ENCODE data around the gene SLC35F3.

SLC35F3 gene

DNA sequence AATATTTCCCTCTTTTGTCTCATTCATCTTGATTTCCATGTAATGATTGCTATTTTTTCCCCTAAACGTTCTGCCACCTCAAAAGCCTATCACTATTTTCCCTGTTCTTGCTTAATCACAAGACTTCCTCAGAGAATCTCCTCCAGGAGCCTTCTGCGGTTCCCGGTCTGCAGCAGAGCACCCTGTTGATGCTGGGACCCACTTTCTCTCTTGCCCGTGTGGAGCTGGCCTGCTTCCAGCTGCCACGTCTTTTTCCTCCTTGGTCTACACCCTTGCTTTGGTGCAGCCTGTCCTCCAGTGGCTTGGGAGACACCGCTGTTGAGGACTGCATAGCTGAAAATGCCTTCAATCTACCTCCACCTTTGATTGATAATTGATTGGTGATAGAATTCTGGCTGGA, 398.8 kb downstream of the SLC35F3 start:
- no peak for TF ChIP-seq JUND (IDR thresholded peaks at IDR 0.05; ENCODE audit: low read depth)
- DNase-seq (ENCODE audit: low read depth in 1 of 2, low spot score in 1 of 2), result no peak
- in situ Hi-C loops (cut with HindIII; ENCODE audit: low pct_unique_long_range_greater_than_20kb, low sequenced_read_pairs), result no loop called here

DNA sequence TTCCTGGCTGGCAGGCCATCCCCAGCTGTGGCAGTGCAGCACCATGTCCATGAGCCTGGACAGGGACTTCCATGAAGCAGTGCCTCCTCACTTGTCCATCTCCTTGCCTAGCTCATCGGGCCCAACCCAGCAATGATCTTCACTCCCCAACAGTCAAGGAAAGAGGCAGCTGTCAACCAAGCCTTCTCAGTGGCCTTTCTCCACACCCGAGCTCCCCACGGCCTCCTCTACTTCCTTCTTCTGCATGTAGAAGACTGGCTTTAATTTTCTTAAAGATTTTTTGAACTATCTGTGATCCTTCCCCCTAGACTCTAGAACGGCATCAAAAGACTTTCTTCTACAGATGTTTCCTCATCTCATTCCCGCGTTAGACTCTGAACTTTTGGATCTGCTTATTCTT, 403.2 kb downstream of the SLC35F3 start:
- DNase-seq (ENCODE audit: low read depth in 1 of 2, low spot score in 1 of 2), result no peak
- no peak for TF ChIP-seq JUND (IDR thresholded peaks at IDR 0.05; ENCODE audit: low read depth)
- in situ Hi-C loops (cut with HindIII; ENCODE audit: low pct_unique_long_range_greater_than_20kb, low sequenced_read_pairs), result no loop called here

- DNase-seq (ENCODE audit: low read depth in 1 of 2, low spot score in 1 of 2), result peak in 1 of 2 experiments; percentile 14
- in situ Hi-C loops (cut with HindIII; ENCODE audit: low pct_unique_long_range_greater_than_20kb, low sequenced_read_pairs), result no loop called here
These were observed 404.7 kb downstream of the SLC35F3 start for GRCh38 chr1:234309243-234309597.

DNA sequence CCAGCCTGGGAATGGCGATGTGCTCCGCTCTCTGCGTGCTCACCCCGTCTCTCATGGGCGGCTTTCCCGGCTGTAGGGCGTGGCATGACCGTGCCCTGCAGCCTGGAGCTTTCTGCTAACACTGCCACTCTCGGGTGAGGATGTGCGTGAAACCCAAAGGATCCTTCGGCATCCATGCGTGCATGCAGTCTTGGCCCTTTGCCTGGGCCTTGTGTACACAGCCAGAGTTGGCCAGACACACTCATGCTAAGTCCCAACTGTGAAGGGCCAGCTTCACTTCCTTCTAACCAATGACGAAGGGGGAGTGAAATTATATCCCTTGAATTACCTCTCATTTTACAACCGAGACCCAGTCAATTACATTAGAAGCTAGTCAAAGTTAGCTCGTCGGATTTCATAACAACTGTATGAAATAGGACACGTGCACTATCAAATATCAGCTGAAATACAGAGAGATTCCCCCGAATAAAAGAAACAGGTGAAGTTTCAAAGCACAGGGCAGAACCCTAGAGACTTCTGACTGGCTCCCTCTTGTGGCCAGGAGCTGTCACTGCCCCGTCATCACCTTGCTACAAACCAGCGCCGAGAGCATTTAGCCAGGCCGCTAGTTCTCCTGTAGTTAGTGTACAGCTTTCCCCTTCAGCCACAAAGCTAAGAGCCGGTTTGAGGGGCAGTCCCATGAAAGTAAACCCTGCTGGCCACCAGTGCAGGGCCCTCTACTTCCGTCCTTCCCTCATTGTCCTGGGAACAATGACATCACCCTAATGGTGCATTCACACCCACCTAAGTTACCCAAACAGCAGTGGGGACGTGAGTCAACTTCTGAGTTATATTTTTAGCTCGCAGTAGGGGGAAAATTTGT, 405.4 kb downstream of the SLC35F3 start:
- no peak for TF ChIP-seq JUND (IDR thresholded peaks at IDR 0.05; ENCODE audit: low read depth)
- in situ Hi-C loops (cut with HindIII; ENCODE audit: low pct_unique_long_range_greater_than_20kb, low sequenced_read_pairs), result no loop called here
- DNase-seq (ENCODE audit: low read depth in 1 of 2, low spot score in 1 of 2), result peak; percentile 76 to 85

More at GRCh38 chr1:234309243-234309597, 404.7 kb downstream of the SLC35F3 start:
- TF ChIP-seq JUND (IDR thresholded peaks at IDR 0.05; ENCODE audit: low read depth), result no peak

DNA sequence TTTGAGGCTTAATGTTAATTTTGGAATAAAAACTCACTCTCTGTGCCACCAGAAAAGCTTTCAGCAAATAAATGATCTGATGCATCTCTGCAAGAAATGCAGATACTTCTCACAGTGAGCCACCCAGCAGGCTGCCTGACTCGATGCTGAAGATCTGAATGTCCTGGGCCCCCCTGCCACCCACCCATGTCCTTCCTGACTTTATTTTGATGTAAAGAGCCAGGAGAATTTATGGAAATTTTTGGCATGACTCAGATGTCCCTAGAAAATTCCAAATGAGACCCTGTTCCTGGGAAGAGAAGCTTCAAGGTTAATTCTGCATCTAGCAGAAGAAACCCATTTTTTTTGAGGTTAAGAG, 406.0 kb downstream of the SLC35F3 start:
- in situ Hi-C loops (cut with HindIII; ENCODE audit: low pct_unique_long_range_greater_than_20kb, low sequenced_read_pairs), result no loop called here
- TF ChIP-seq JUND (IDR thresholded peaks at IDR 0.05; ENCODE audit: low read depth), result no peak

GRCh38 chr1:234311414-234311813, 406.9 kb downstream of the SLC35F3 start:
- in situ Hi-C loops (cut with HindIII; ENCODE audit: low pct_unique_long_range_greater_than_20kb, low sequenced_read_pairs), result no loop called here
- no peak for TF ChIP-seq JUND (IDR thresholded peaks at IDR 0.05; ENCODE audit: low read depth)
- DNase-seq (ENCODE audit: low read depth in 1 of 2, low spot score in 1 of 2), result no peak

More for the DNA sequence above, 406.0 kb downstream of the SLC35F3 start:
- no peak for DNase-seq (ENCODE audit: low read depth in 1 of 2, low spot score in 1 of 2)

GRCh38 chr1:234313171-234313570, 408.7 kb downstream of the SLC35F3 start:
- in situ Hi-C loops (cut with HindIII; ENCODE audit: low pct_unique_long_range_greater_than_20kb, low sequenced_read_pairs), result no loop called here
- no peak for DNase-seq (ENCODE audit: low read depth in 1 of 2, low spot score in 1 of 2)
- TF ChIP-seq JUND (IDR thresholded peaks at IDR 0.05; ENCODE audit: low read depth), result no peak

DNA sequence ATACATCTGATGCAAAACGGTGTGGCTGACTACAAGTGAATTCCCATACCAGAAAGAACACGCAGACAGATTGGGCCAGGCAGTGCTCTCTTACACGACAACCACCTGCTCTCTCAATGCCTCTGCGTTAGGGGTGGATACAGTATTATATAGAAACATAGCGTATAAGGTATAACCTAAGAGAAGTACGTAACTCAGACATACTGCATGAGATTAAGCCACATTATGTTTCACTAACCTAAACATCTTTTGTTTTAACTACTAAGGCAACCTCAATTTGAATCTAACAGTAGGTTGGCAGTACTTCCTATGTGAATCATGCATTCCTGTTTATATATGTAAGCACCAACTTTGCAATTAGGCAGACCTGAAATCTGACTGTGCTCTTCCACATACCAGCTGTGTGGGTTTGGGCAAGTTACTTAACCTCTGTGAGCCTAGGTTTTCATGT, 410.6 kb downstream of the SLC35F3 start:
- in situ Hi-C loops (cut with HindIII; ENCODE audit: low pct_unique_long_range_greater_than_20kb, low sequenced_read_pairs), result no loop called here
- TF ChIP-seq JUND (IDR thresholded peaks at IDR 0.05; ENCODE audit: low read depth), result no peak
- DNase-seq (ENCODE audit: low read depth in 1 of 2, low spot score in 1 of 2), result no peak

GRCh38 chr1:234315588-234315987, 411.1 kb downstream of the SLC35F3 start:
- in situ Hi-C loops (cut with HindIII; ENCODE audit: low pct_unique_long_range_greater_than_20kb, low sequenced_read_pairs), result no loop called here
- no peak for TF ChIP-seq JUND (IDR thresholded peaks at IDR 0.05; ENCODE audit: low read depth)
- no peak for DNase-seq (ENCODE audit: low read depth in 1 of 2, low spot score in 1 of 2)

- no peak for TF ChIP-seq JUND (IDR thresholded peaks at IDR 0.05; ENCODE audit: low read depth)
- in situ Hi-C loops (cut with HindIII; ENCODE audit: low pct_unique_long_range_greater_than_20kb, low sequenced_read_pairs), result no loop called here
- DNase-seq (ENCODE audit: low read depth in 1 of 2, low spot score in 1 of 2), result no peak
These were observed 412.0 kb downstream of the SLC35F3 start for GRCh38 chr1:234316486-234316885.

DNA sequence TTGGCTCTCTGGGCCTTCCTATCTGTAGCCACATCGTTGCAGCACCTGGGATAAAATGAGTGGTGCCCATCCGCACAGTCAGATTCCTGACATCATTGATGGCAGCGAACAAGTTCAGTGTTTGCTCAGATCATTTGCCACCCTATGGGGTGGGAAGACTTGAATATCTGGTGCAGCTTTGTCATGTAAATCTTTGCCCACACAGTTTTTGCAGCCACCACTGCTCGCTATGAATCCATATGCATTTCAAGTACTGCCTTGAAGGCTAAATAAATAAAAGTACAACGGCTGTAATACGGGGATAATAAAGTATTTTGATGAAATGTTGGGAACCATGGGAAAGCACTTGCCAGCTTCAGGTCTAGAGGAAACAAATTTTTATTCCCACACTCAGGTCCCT, 412.5 kb downstream of the SLC35F3 start:
- no peak for TF ChIP-seq JUND (IDR thresholded peaks at IDR 0.05; ENCODE audit: low read depth)
- in situ Hi-C loops (cut with HindIII; ENCODE audit: low pct_unique_long_range_greater_than_20kb, low sequenced_read_pairs), result no loop called here
- DNase-seq (ENCODE audit: low read depth in 1 of 2, low spot score in 1 of 2), result no peak

DNA sequence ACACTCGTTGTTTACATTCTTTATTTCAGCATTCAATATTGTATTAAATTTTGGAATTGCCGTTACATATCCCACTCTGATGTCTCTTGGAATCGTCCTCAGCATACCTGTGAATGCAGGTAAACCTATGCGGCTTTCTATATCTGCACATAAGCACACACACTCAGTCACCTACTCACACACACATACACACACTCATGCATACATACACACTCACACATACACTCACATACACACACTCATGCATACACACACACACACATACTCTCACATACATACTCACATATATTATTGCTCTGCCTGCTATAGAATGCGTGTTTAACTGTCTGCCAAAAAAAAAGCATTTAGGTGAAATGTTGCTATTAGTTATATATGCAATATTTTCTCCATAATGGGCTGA, 415.6 kb downstream of the SLC35F3 start:
- in situ Hi-C loops (cut with HindIII; ENCODE audit: low pct_unique_long_range_greater_than_20kb, low sequenced_read_pairs), result no loop called here
- no peak for TF ChIP-seq JUND (IDR thresholded peaks at IDR 0.05; ENCODE audit: low read depth)
- DNase-seq (ENCODE audit: low read depth in 1 of 2, low spot score in 1 of 2), result no peak

DNA sequence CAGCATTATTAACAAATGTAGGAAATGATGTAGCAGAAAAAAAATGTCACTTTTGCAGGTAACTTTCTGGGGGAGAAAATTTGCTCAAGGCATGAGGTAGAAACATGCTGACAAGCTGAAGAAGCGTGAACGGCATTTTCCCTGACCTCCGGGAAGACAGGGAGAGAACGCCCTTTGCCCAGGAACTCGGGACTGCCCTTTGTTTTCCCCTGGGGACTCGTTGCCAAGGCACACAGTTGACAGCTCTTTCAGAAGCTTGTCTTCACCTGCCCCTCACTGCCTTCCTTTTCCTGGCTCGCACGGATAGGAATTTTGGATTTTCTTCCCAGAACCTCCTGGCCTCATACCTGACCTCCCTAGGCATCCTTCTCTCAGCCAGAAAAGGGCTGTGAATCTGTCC, 416.1 kb downstream of the SLC35F3 start:
- no peak for TF ChIP-seq JUND (IDR thresholded peaks at IDR 0.05; ENCODE audit: low read depth)
- no peak for DNase-seq (ENCODE audit: low read depth in 1 of 2, low spot score in 1 of 2)
- in situ Hi-C loops (cut with HindIII; ENCODE audit: low pct_unique_long_range_greater_than_20kb, low sequenced_read_pairs), result no loop called here

DNA sequence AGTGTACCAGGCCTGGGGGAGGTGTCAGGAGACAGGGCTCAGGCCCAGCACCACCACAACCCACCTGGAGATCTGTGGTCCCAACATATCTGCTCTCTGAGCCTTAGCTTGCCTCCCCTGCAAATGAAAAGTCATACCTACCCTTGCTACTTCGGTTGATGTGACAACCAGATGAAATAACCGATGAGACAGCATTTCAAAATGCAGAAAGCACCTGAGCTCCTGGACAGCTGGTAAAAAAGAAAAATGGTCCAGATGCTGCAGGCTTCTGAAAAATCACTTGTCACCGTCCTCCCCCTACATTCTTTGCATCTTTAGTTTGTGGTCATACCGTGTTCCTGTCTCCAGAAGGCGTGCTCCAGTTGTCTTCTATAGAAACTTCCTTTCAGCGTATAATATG, 416.8 kb downstream of the SLC35F3 start:
- TF ChIP-seq JUND (IDR thresholded peaks at IDR 0.05; ENCODE audit: low read depth), result no peak
- no peak for DNase-seq (ENCODE audit: low read depth in 1 of 2, low spot score in 1 of 2)
- in situ Hi-C loops (cut with HindIII; ENCODE audit: low pct_unique_long_range_greater_than_20kb, low sequenced_read_pairs), result no loop called here

Measured in T47D (cell line).